GM18861 (cell line): Measurements from ENCODE around the gene SDC3.

ENCODE experiments used
- ATAC-seq: cut with Tn5 transposase; IDR thresholded peaks from one replicate; pipeline ENCODE4 v1.9.1; 2021; ENCODE audit not compliant: unreplicated experiment

SDC3 gene

GRCh38 chr1:30905916-30906620 is 2.5 kb downstream of the SDC3 start:
- no peak for ATAC-seq

- no peak for ATAC-seq
These were observed 3.2 kb downstream of the SDC3 start for GRCh38 chr1:30905403-30905802.

GRCh38 chr1:30904962-30905335 is 3.6 kb downstream of the SDC3 start:
- ATAC-seq = no peak

GRCh38 chr1:30904191-30904961 is 4.2 kb downstream of the SDC3 start:
- no peak for ATAC-seq

- no peak for ATAC-seq
These were observed 5.1 kb downstream of the SDC3 start for GRCh38 chr1:30903343-30904034.

- no peak for ATAC-seq
These were observed 5.8 kb downstream of the SDC3 start for GRCh38 chr1:30902593-30903290.

- no peak for ATAC-seq
These were observed 6.6 kb downstream of the SDC3 start for GRCh38 chr1:30901798-30902581.

- no peak for ATAC-seq
These were observed 7.5 kb downstream of the SDC3 start for GRCh38 chr1:30900931-30901560.

- no peak for ATAC-seq
These were observed 8.1 kb downstream of the SDC3 start for GRCh38 chr1:30900486-30900885.

GRCh38 chr1:30899577-30900389 is 8.8 kb downstream of the SDC3 start:
- ATAC-seq = no peak

GRCh38 chr1:30898031-30898815 is 10.3 kb downstream of the SDC3 start:
- ATAC-seq = no peak

GRCh38 chr1:30896905-30897304 is 11.7 kb downstream of the SDC3 start:
- no peak for ATAC-seq

- no peak for ATAC-seq
These were observed 12.5 kb downstream of the SDC3 start for GRCh38 chr1:30895944-30896660.

- no peak for ATAC-seq
These were observed 13.1 kb downstream of the SDC3 start for GRCh38 chr1:30895382-30895943.

- ATAC-seq = no peak
These were observed 14.0 kb downstream of the SDC3 start for GRCh38 chr1:30894508-30894973.

- ATAC-seq = no peak
These were observed 14.6 kb downstream of the SDC3 start for GRCh38 chr1:30893776-30894507.

GRCh38 chr1:30892671-30893073 is 15.9 kb downstream of the SDC3 start:
- no peak for ATAC-seq
